ENCODE results near the gene TBL1XR1.
"Not testable (repeated sequence)": the region's sequence is repeated elsewhere in the genome, so short reads cannot be mapped to it uniquely, and the experiment has no call there.

TBL1XR1 gene

DNA sequence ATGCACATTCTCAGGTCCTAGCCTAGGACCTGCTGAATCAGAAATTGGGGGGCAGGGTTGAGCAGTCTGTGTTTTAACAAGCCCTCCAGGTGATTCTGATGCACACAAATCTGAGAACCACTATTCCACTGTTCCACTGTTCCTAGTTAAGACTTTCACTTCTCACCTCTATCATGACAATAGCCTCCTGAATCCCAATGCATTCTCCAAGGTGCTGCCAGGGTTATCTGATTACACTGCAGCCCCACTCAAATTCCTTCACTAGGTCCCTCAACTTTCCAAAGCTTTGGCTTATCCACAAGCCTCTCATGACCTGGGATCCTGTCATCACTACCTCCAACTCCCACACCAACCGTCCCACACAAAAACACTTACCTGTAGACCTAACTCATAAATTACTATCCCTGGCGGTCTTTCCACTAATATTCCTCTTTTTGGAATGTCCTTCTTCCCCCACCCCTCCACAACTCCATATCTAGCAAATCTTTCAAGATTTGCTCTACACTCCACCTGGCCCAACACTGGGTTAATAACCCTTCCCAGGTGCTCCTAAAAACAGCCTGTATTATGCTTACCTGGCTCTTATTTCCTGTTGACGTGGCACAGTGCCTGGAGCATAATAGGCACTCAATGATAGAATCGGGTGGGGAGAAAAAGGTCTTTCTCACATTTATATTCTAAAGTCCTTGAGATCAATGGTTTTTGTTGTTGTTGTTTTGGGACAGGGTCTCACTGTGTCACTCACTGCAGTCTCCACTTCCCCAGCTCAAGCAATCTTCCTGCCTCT, 27.2 kb downstream of the TBL1XR1 start:
- Histone ChIP-seq H3K27me3 (replicated peaks; ENCODE audit: control insufficient read depth, insufficient read depth, low read length, poor library complexity, severe bottlenecking) (no peaks in the 10 kb centered on the region), H3K9me3 (ENCODE audit: control insufficient read depth, low read length) (no peaks in the 10 kb centered on the region), H3K4me1 (ENCODE audit: control insufficient read depth, insufficient read depth, low read length, poor library complexity, severe bottlenecking) (peaks cover 12% of the 10 kb centered on the region), H3K36me3 (ENCODE audit: control insufficient read depth, insufficient read depth, low read length) (no peaks in the 10 kb centered on the region), H3K27ac (ENCODE audit: insufficient read depth, low read length, poor library complexity, severe bottlenecking) (no peak overlapping the region), H3K4me3 (ENCODE audit: insufficient read depth, low read depth, low read length, poor library complexity, severe bottlenecking) (no peak overlapping the region)
- no peak for DNase-seq

DNA sequence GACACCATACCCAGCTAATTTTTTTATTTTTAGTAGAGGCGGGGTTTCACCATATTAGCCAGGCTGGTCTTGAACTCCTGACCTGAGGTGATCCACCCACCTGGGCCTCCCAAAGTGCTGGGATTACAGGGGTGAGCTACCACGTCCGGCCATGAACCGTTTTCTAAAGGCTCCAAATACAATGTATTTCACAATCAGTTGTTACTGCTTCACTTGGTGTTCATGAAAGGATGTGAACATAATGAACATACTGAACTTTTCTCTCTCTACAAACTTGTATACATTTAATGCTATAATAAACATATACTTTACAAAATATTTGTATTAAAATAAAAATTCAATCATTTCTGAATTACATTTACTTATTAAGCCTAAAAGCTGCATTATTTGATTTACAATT, 28.9 kb downstream of the TBL1XR1 start:
- DNase-seq, result no peak
- H3K9me3 ChIP-seq (ENCODE audit: control insufficient read depth, low read length), result no peaks in the 10 kb centered on the region
- H3K36me3 ChIP-seq (ENCODE audit: control insufficient read depth, insufficient read depth, low read length), result no peaks in the 10 kb centered on the region
- no peak overlapping the region for H3K27ac ChIP-seq (ENCODE audit: insufficient read depth, low read length, poor library complexity, severe bottlenecking)
- H3K4me1 ChIP-seq (ENCODE audit: control insufficient read depth, insufficient read depth, low read length, poor library complexity, severe bottlenecking), result peaks cover 12% of the 10 kb centered on the region
- H3K4me3 ChIP-seq (ENCODE audit: insufficient read depth, low read depth, low read length, poor library complexity, severe bottlenecking), result no peak overlapping the region
- no peaks in the 10 kb centered on the region for H3K27me3 ChIP-seq (replicated peaks; ENCODE audit: control insufficient read depth, insufficient read depth, low read length, poor library complexity, severe bottlenecking)

GRCh38 chr3:177162742-177163141, 34.5 kb downstream of the TBL1XR1 start:
- Histone ChIP-seq H3K9me3 (ENCODE audit: control insufficient read depth, low read length) (no peaks in the 10 kb centered on the region), H3K27me3 (replicated peaks; ENCODE audit: control insufficient read depth, insufficient read depth, low read length, poor library complexity, severe bottlenecking) (no peaks in the 10 kb centered on the region), H3K4me3 (ENCODE audit: insufficient read depth, low read depth, low read length, poor library complexity, severe bottlenecking) (no peak overlapping the region), H3K36me3 (ENCODE audit: control insufficient read depth, insufficient read depth, low read length) (no peaks in the 10 kb centered on the region), H3K4me1 (ENCODE audit: control insufficient read depth, insufficient read depth, low read length, poor library complexity, severe bottlenecking) (no peaks in the 10 kb centered on the region), H3K27ac (ENCODE audit: insufficient read depth, low read length, poor library complexity, severe bottlenecking) (no peak overlapping the region)
- DNase-seq, result no peak

- not testable (repeated sequence) for H3K4me3 ChIP-seq (ENCODE audit: insufficient read depth, low read depth, low read length, poor library complexity, severe bottlenecking); H3K27me3 ChIP-seq (replicated peaks; ENCODE audit: control insufficient read depth, insufficient read depth, low read length, poor library complexity, severe bottlenecking); H3K27ac ChIP-seq (ENCODE audit: insufficient read depth, low read length, poor library complexity, severe bottlenecking); H3K4me1 ChIP-seq (ENCODE audit: control insufficient read depth, insufficient read depth, low read length, poor library complexity, severe bottlenecking); DNase-seq; H3K9me3 ChIP-seq (ENCODE audit: control insufficient read depth, low read length); H3K36me3 ChIP-seq (ENCODE audit: control insufficient read depth, insufficient read depth, low read length)
Observed at GRCh38 chr3:177161603-177162002, 35.7 kb downstream of the TBL1XR1 start.

GRCh38 chr3:177158461-177158860, 38.8 kb downstream of the TBL1XR1 start:
- Histone ChIP-seq H3K36me3 (ENCODE audit: control insufficient read depth, insufficient read depth, low read length) (no peaks in the 10 kb centered on the region), H3K9me3 (ENCODE audit: control insufficient read depth, low read length) (no peaks in the 10 kb centered on the region), H3K4me1 (ENCODE audit: control insufficient read depth, insufficient read depth, low read length, poor library complexity, severe bottlenecking) (peaks cover 7% of the 10 kb centered on the region), H3K4me3 (ENCODE audit: insufficient read depth, low read depth, low read length, poor library complexity, severe bottlenecking) (no peak overlapping the region), H3K27me3 (replicated peaks; ENCODE audit: control insufficient read depth, insufficient read depth, low read length, poor library complexity, severe bottlenecking) (no peaks in the 10 kb centered on the region), H3K27ac (ENCODE audit: insufficient read depth, low read length, poor library complexity, severe bottlenecking) (no peak overlapping the region)
- no peak for DNase-seq

DNA sequence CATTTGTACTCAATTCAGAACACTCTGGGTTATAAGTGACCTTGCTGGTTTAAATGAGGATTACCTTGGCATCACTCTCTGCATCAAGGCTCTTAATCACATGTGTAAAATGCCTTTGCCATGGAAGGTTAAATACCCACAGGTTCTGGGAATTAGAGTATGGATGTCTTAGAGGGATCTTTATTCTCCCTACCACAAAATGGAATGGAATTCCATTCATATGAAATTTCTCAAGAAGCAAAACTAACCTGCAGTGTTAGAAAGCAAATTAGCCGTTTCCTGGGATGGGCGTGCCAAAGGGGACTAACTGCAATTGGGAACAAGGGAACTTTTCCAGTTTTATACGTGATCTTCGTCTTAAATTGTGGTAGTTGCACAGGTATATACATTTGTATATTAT, 39.8 kb downstream of the TBL1XR1 start:
- H3K36me3 ChIP-seq (ENCODE audit: control insufficient read depth, insufficient read depth, low read length), result no peaks in the 10 kb centered on the region
- no peak for DNase-seq
- no peaks in the 10 kb centered on the region for H3K27me3 ChIP-seq (replicated peaks; ENCODE audit: control insufficient read depth, insufficient read depth, low read length, poor library complexity, severe bottlenecking)
- H3K4me1 ChIP-seq (ENCODE audit: control insufficient read depth, insufficient read depth, low read length, poor library complexity, severe bottlenecking), result peaks cover 7% of the 10 kb centered on the region
- H3K9me3 ChIP-seq (ENCODE audit: control insufficient read depth, low read length), result no peaks in the 10 kb centered on the region
- no peak overlapping the region for H3K27ac ChIP-seq (ENCODE audit: insufficient read depth, low read length, poor library complexity, severe bottlenecking)
- H3K4me3 ChIP-seq (ENCODE audit: insufficient read depth, low read depth, low read length, poor library complexity, severe bottlenecking), result no peak overlapping the region

DNA sequence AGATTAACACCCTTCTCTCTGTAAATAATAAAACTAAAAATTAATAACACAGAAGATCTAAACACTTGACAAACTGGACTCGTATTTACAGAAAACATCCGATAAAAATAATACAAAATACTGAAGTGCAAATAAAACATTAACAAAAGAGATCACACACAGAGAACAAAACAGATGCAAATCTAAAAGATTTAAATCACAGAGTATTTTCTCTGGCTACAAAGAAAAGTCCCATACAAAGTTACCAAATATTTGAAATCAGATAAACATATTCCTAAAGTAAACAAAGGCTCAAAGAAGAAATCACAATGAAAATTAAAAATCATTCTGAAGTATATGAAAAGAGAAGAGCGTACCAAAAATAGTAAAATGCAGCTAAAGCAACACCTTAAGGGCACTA, 42.5 kb downstream of the TBL1XR1 start:
- no peak for DNase-seq
- peaks cover 13% of the 10 kb centered on the region for H3K4me1 ChIP-seq (ENCODE audit: control insufficient read depth, insufficient read depth, low read length, poor library complexity, severe bottlenecking)
- no peak overlapping the region for H3K4me3 ChIP-seq (ENCODE audit: insufficient read depth, low read depth, low read length, poor library complexity, severe bottlenecking)
- H3K36me3 ChIP-seq (ENCODE audit: control insufficient read depth, insufficient read depth, low read length), result no peaks in the 10 kb centered on the region
- H3K27me3 ChIP-seq (replicated peaks; ENCODE audit: control insufficient read depth, insufficient read depth, low read length, poor library complexity, severe bottlenecking), result no peaks in the 10 kb centered on the region
- no peak overlapping the region for H3K27ac ChIP-seq (ENCODE audit: insufficient read depth, low read length, poor library complexity, severe bottlenecking)
- H3K9me3 ChIP-seq (ENCODE audit: control insufficient read depth, low read length), result no peaks in the 10 kb centered on the region

DNA sequence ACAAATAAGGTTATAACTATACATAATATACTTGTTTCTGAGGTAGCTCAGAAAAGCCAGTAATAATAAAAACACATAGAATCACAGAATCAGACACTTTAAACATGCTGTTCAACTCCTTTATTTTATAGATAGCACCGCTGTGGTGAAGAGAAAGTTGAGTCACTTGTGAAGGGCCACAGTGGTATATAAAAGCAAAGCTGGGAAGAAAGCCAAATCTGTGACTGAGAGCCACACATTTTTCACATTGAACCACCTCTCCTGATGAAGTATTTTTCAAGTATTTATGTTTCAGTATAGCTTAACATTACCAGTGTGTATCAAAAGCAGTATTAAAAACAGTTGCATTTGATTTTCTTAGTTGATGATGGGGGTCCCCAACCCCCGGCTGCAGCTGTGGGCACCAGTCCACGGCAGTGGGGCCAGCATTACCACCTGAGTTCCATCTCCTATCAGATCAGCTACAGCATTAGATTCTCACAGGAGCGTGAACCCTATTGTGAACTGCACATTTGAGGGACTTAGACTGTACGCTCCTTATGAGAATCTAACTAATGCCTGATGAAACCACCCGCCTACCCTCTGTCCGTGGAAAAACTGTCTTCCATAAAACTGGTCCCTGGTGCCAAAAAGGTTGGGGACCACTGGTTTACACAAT, 46.2 kb downstream of the TBL1XR1 start:
- no peaks in the 10 kb centered on the region for H3K9me3 ChIP-seq (ENCODE audit: control insufficient read depth, low read length)
- no peaks in the 10 kb centered on the region for H3K27me3 ChIP-seq (replicated peaks; ENCODE audit: control insufficient read depth, insufficient read depth, low read length, poor library complexity, severe bottlenecking)
- no peak for DNase-seq
- H3K27ac ChIP-seq (ENCODE audit: insufficient read depth, low read length, poor library complexity, severe bottlenecking), result no peak overlapping the region
- H3K36me3 ChIP-seq (ENCODE audit: control insufficient read depth, insufficient read depth, low read length), result no peaks in the 10 kb centered on the region
- no peak overlapping the region for H3K4me3 ChIP-seq (ENCODE audit: insufficient read depth, low read depth, low read length, poor library complexity, severe bottlenecking)
- H3K4me1 ChIP-seq (ENCODE audit: control insufficient read depth, insufficient read depth, low read length, poor library complexity, severe bottlenecking), result peaks cover 16% of the 10 kb centered on the region

- H3K27me3 ChIP-seq (replicated peaks; ENCODE audit: control insufficient read depth, insufficient read depth, low read length, poor library complexity, severe bottlenecking), result no peaks in the 10 kb centered on the region
- no peak overlapping the region for H3K4me3 ChIP-seq (ENCODE audit: insufficient read depth, low read depth, low read length, poor library complexity, severe bottlenecking)
- DNase-seq, result no peak
- H3K36me3 ChIP-seq (ENCODE audit: control insufficient read depth, insufficient read depth, low read length), result no peaks in the 10 kb centered on the region
- no peaks in the 10 kb centered on the region for H3K9me3 ChIP-seq (ENCODE audit: control insufficient read depth, low read length)
- H3K27ac ChIP-seq (ENCODE audit: insufficient read depth, low read length, poor library complexity, severe bottlenecking), result no peak overlapping the region
- peaks cover 20% of the 10 kb centered on the region for H3K4me1 ChIP-seq (ENCODE audit: control insufficient read depth, insufficient read depth, low read length, poor library complexity, severe bottlenecking)
Observed at GRCh38 chr3:177150218-177150916, 46.9 kb downstream of the TBL1XR1 start.

GRCh38 chr3:177149106-177149505, 48.2 kb downstream of the TBL1XR1 start:
- no peak overlapping the region for H3K4me3 ChIP-seq (ENCODE audit: insufficient read depth, low read depth, low read length, poor library complexity, severe bottlenecking)
- DNase-seq, result no peak
- H3K27ac ChIP-seq (ENCODE audit: insufficient read depth, low read length, poor library complexity, severe bottlenecking), result no peak overlapping the region
- H3K9me3 ChIP-seq (ENCODE audit: control insufficient read depth, low read length), result no peaks in the 10 kb centered on the region
- H3K36me3 ChIP-seq (ENCODE audit: control insufficient read depth, insufficient read depth, low read length), result no peaks in the 10 kb centered on the region
- no peaks in the 10 kb centered on the region for H3K27me3 ChIP-seq (replicated peaks; ENCODE audit: control insufficient read depth, insufficient read depth, low read length, poor library complexity, severe bottlenecking)
- peaks cover 29% of the 10 kb centered on the region for H3K4me1 ChIP-seq (ENCODE audit: control insufficient read depth, insufficient read depth, low read length, poor library complexity, severe bottlenecking)
